ENCODE measurements around the gene MORC2.

Gene MORC2

DNA sequence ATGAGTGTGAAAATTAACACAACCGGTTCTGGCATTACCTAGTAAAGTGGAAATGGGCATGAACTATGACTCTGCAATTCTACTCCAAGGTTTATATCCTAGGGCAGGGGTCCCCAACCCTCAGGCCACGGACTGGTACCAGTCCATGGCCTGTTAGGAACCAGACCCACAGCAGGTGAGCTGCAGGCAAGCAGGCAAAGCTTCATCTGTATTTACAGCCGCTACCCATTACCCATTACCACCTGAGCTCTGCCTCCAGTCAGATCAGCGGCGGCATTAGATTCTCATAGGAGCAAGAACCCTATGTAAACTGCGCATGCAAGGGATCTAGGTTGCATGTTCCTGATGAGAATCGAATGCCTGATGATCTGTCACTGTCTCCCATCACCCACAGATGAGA is 49.8 kb downstream of the MORC2 start:
- DNase-seq, result no peak

- DNase-seq, result no peak
Observed at GRCh38 chr22:30910358-30910757, 58.2 kb downstream of the MORC2 start.

- no peak for DNase-seq
Observed at GRCh38 chr22:30909306-30909705, 59.3 kb downstream of the MORC2 start.

DNA sequence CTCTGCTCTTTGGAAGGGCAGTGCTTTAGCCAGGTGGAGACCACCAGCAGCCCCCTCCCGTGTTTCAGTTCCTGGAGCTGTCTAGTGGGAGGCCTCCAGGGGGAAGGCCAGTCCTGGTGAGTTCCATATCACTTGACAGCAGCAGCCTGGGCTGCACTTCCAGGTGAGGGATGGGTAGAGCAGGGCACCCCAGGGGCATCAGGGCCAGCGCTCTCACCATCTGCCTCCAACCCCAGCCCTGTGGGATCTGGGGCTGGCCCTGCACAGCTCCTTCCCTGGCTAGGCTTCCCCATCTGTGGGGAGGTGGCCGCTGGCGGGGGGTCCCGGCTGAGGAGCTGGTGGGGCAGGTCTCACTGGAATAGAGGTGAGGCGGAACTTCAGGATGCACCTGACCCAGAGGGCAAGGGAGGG is 60.5 kb downstream of the MORC2 start:
- no peak for DNase-seq

GRCh38 chr22:30906946-30907345 is 61.6 kb downstream of the MORC2 start:
- DNase-seq, result no peak

DNA sequence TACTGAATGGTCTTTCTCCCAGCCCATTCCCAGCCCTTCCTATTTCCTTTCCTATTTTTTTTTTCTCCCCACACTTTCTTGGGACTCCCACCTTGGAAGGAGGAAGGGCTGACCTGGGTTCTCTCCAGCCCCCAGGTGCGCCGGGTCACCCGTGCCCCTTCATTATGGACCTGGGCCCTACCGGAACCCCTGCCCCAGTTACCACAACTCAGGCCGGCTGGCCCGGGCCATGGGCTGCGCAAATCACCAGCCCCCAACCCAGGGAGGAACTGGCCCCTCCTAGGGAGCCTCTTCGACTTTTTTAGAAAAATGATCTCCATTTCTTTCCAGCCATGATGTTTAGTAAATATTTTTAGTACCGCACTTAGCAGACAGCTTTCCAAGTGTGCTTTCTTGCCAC is 62.2 kb downstream of the MORC2 start:
- no peak for DNase-seq

GRCh38 chr22:30905696-30906341 is 62.8 kb downstream of the MORC2 start:
- DNase-seq, result no peak

GRCh38 chr22:30903876-30904460 is 64.6 kb downstream of the MORC2 start:
- DNase-seq, result no peak

DNA sequence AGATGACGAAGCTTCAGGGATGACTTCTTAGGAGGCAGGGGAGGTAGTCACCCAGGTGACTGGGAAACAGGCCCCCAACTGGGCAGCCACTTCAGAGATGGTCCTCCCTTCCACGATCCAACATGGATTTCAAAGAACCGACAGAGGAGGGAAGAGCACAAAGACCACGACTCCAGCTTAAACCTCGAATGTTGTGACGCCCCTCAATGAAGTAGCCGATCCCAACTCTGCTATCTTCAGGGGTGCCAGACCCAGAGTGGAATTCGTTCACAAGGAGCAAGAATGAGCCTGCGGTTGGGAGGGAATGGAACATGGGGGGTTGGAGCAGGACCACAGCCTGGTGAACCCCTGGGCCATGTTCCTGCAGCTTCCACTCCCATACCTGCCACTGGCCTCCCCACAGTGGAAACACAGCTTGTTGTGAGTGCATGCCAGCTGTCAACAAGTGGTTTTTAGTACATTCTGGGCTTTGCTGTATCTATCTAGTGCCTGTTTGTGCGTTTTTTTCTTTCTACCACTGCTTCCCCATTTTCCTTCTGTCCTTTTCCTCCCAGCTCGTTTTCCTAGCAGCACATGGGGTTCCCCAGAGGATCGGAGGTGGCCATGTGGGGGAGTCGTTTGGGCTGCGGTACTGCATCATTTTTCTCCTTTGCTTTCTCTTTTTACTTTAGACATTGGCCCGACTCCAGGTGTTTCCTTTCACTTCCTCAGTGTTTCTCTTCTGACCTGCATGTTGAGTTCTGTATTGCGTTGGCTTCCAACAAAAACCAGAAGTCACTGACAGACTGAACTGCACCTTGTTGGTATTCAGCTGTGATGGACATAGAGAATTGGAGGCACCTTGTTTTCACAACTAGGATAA is 65.8 kb downstream of the MORC2 start:
- no peak for DNase-seq

GRCh38 chr22:30894371-30894740 is 74.2 kb downstream of the MORC2 start:
- no peak for DNase-seq

DNA sequence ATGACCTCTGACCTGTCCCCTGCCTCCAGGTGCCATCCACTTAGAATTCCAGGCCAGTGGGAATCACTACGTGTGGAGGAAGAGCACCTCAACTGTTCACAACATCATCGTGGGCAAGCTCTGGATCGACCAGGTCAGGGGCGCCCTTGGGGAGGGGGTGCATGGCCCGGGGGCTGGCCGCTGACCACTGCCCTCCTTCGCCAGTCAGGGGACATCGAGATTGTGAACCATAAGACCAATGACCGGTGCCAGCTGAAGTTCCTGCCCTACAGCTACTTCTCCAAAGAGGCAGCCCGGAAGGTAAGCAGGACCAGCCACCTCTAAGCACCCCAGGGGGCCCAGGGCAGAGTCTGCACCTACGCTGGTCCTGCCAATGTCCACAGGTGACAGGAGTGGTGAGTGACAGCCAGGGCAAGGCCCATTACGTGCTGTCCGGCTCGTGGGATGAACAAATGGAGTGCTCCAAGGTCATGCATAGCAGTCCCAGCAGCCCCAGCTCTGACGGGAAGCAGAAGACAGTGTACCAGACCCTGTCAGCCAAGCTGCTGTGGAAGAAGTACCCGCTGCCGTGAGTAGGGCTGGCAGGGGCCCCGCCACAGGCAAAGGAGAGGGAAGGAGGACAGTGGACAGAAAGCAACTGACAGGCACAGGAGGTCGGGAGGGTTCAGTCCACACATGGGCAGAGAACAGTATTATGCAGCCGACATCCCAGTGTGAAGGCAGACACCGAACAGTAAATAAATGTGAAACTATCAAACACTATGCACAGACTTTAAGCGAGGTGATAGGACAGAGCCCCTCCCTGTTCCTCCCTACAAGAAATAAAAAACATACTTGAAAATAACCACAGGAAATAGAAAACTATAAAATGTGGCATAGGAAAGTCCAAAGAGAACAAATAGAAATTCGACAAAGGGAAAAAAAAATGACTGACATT is 74.9 kb downstream of the MORC2 start:
- no peak for DNase-seq

DNA sequence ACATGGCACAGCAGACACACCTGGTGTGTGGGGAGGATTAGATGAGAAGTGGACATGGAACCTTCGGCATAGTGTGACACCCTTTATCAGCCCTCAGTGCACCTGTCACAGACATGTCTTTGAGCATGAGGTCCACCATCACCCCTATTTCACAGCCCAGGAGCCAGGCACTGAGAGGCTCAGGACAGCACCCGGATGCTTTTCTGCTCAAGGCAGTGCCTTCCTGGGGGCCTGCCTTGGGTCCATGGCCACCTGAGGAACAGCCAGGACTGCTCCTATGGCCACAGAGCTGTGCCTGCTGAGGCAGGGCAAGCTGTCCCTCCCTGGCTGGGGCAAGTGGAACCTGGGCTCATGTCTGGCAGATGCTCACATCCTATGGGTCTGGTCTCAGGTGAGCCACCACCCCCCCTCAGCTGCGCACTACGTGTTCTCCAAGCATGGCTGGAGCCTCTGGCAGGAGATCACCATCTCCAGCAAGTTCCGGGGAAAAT is 75.8 kb downstream of the MORC2 start:
- no peak for DNase-seq

GRCh38 chr22:30892286-30892685 is 76.3 kb downstream of the MORC2 start:
- DNase-seq, result no peak

- DNase-seq, result no peak
Observed at GRCh38 chr22:30891781-30892180, 76.8 kb downstream of the MORC2 start.

DNA sequence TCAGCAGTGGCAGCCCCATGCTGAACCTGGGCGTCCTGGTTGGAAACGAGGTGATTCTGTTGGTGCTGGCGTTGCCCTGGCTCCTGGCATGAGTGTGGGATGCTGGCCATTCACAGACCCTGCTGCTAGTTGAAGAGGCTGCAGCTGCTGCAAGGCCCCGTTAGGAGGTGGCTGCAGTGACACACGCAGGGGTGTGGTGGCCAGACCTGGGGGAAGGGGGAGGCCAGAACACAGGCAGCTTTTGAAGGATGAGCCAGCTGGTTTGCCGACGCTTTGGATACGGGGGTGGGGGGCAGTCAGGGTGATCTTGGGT is 77.2 kb downstream of the MORC2 start:
- DNase-seq, result no peak

GRCh38 chr22:30890686-30891442 is 77.7 kb downstream of the MORC2 start:
- no peak for DNase-seq

DNA sequence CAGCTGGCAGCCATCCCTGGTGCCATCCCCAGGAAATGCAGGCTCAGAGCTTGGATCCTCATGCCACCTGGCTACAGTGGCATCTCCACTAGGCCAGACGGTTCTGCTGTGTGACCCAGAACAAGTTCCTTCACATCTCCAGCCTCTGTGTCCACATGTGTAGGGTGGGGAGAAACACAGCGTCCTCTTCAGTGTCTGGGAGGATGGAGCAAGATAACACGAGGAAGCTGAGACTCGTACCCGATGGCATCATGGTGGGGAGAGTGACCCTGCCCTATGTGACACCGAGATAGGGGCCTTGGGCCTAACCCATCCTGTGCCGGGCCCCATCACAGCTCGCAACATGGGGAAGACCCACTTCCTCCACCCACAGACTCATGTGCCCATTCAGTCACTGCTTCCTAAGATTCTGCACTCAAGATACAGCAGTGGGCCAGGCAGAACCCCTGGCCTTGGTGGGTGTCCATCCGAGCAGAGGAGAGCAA is 78.5 kb downstream of the MORC2 start:
- no peak for DNase-seq

DNA sequence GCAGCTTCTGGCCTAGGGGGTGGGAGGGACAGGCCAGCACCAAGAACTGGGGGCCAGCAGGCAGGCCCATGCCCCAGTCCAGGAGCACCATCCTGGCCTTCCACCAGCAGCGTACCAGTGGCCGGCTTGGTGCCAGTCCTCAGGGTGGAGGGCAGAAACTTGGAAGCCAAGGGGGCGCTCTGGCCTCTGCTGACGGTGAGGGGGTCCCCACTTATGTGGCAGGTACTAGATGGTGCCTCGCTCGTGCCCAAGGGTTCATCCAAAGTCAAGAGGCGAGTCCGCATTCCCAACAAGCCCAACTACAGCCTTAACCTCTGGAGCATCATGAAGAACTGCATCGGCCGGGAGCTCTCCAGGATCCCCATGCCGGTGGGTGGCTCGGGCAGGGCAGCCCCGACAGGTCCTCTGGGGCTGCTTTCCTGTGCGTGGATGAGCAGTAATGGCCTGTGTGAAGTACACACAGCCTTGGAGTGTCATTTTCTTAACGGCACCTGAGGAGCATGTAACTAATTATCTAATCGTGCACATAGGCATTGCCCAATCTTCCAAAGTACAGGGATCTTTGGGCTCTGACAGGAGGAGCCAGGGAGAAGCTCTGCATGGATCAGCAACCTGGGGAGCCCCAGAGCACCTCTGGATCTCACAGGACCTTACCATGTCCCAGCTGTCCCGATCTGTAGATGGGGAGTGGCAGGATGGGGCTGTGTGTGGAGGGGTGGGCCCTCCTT is 79.1 kb downstream of the MORC2 start:
- no peak for DNase-seq

DNA sequence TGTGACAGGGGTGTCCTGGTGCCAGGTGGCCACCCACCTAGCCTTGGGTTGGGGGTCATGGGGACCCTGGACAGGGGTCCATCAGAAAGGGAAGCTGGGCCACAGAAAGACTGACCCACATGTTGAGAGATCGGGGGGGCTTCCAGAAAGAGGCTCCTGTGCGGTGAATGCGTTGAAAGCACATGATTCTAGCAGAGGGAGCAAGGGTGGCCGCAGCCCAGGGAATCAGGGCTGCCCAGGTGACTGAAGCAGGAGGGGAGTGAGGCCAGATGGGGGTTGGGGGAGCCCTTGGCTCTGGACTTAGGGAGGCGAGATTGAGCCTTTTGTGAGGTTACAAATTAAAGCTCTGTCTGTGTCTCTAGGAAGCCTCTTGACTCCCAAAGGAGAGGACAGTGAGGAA is 80.7 kb downstream of the MORC2 start:
- DNase-seq, result no peak

- no peak for DNase-seq
Observed at GRCh38 chr22:30887453-30887852, 81.1 kb downstream of the MORC2 start.

DNA sequence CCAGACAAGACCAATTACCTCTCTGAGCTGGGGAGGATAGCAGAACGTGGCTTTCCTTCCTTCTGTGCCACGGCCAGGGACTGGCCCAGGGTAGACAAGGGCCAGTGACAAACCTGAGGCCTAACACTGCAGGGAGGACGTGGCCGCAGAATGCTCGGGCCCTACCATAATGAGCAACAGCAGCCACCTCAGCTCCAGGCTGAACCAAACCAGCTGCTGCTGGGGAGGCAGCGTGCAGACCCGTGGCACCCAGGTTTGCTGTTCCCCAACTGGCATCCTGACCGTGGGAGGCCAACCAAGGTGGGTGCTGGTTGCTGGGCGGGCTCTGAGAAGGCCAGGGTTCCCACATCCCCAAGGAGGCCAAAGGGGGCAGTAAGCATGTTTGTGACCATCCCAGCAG is 83.0 kb downstream of the MORC2 start:
- DNase-seq, result no peak

- no peak for DNase-seq
Observed at GRCh38 chr22:30885001-30885366, 83.6 kb downstream of the MORC2 start.
